ENCODE results near the gene GPN1. TPM values are rescaled to one million over a fixed set of nuclear protein-coding genes. Genes with fewer than 3 reads are reported as not detected.
A peak's percentile ranks its signal among the peaks of the same experiment; 100 is the strongest.

Gene GPN1
- total and polyA plus RNA-seq, 2 of the 8 experiments (the other 6 are each of a cell fraction or from before 2014, with no cell fraction given) = 38.7 to 43.5 TPM

- DNase-seq (ENCODE audit: low read depth in 1 of 2, low spot score in 2 of 2) (no peak), FAIRE-seq (no peak)
- no peak overlapping the region for H2BK15ac ChIP-seq (ENCODE audit: low read length)
- 0 out of 2 replicates have a peak, but pooled peaks cover 2% of the 10 kb centered on the region for H3K79me1 ChIP-seq (ENCODE audit: low read depth, low read length)
- TF ChIP-seq SIRT6 (IDR thresholded peaks at IDR 0.05; ENCODE audit: low read length) (no peak), RBBP5 (IDR thresholded peaks at IDR 0.05; ENCODE audit: borderline replicate concordance, low read depth, low read length) (no peak), FOSL1 (IDR thresholded peaks at IDR 0.05; ENCODE audit: insufficient read depth, low read depth, low read length) (no peak), SRF (IDR thresholded peaks at IDR 0.05; ENCODE audit: low read depth, low read length) (no peak), TCF12 (IDR thresholded peaks at IDR 0.05; ENCODE audit: low read depth, low read length) (no peak), RXRA (IDR thresholded peaks at IDR 0.05; ENCODE audit: insufficient read depth, low read depth, low read length) (no peak), HDAC6 (IDR thresholded peaks at IDR 0.05; ENCODE audit: low read depth, low read length) (no peak)
- H3K14ac ChIP-seq (ENCODE audit: insufficient read length) = no peak overlapping the region
- peaks cover 22 to 55% of the 10 kb centered on the region in 2 experiments for H3K79me2 ChIP-seq (ENCODE audit: control insufficient read depth in 1 of 2, insufficient read depth in 2 of 2, low read length in 2 of 2)
- H3K4me3 ChIP-seq (ENCODE audit: extremely low read depth in 1 of 4, insufficient read depth in 2 of 4, low read depth in 3 of 4, low read length in 4 of 4) = peak overlapping the region; percentile 68 to 92 (median 82)
- no peak overlapping the region for H2BK12ac ChIP-seq (ENCODE audit: low read depth, low read length)
- H3K4me2 ChIP-seq (ENCODE audit: insufficient read depth in 1 of 2, low read depth in 2 of 2, low read length in 2 of 2) = peak overlapping the region; percentile 85 to 88
- peak overlapping the region; percentile 13; the same call in 1 of the 2 replicates for H3K27ac ChIP-seq (ENCODE audit: low read depth, low read length)
- H4K20me1 ChIP-seq (replicated peaks in 1 of 2; ENCODE audit: control insufficient read depth in 1 of 2, insufficient read depth in 2 of 2, low read length in 2 of 2) = peaks cover 3% of the 10 kb centered on the region in 2 experiments
- H3K27me3 ChIP-seq (replicated peaks in 1 of 4; ENCODE audit: control insufficient read depth in 3 of 4, extremely low read depth in 1 of 4, insufficient read depth in 3 of 4, low read length in 3 of 4) = peaks cover 0 to 3% (median 0%) of the 10 kb centered on the region in 4 experiments; a peak in 4 of 7 replicates
- H2BK5ac ChIP-seq (ENCODE audit: low read depth, low read length) = no peak overlapping the region
- CTCF ChIA-PET (ENCODE audit: partially characterized antibody) = no interaction called here
- no peak overlapping the region for H3K18ac ChIP-seq (ENCODE audit: extremely low read depth, low read length)
- no peak overlapping the region for H4K5ac ChIP-seq (ENCODE audit: insufficient read length, low read depth, low read length)
- WGBS, 2 experiments (ENCODE audit: extremely low coverage in 1 of 2, insufficient coverage in 1 of 2, insufficient read length in 1 of 2, insufficient replicate concordance in 2 of 2, low coverage in 1 of 2, low lambda C conversion rate in 2 of 2, missing lambda C conversion rate in 1 of 2) = 47% methylated on average over 12 of the region's 12 CpGs; no CpG with 5 or more reads in 1 of the 2 experiments
- no peaks in the 10 kb centered on the region for H3K36me3 ChIP-seq (ENCODE audit: control insufficient read depth in 2 of 4, insufficient read depth in 4 of 4, low read length in 3 of 4)
- H3K23ac ChIP-seq (ENCODE audit: insufficient read length) = no peak overlapping the region
- H2BK20ac ChIP-seq (ENCODE audit: low read length) = no peak overlapping the region
- no peak overlapping the region for H4K91ac ChIP-seq (replicated peaks; ENCODE audit: insufficient read length, low read length)
- H4K8ac ChIP-seq (ENCODE audit: extremely low read depth, insufficient read depth, low read length) = no peak overlapping the region
- POLR2A ChIA-PET (ENCODE audit: partially characterized antibody) = interaction anchor here (0.7 to 2.2 kb wide), 3 partner anchors 12 to 203 kb away, joined by 3 to 12 read pairs (median 5); partner anchors contain the start of genes CCDC121, GPN1 and ZNF513
- H3K23me2 ChIP-seq (ENCODE audit: low read depth, low read length) = peaks cover 5% of the 10 kb centered on the region; the same call in 1 of the 2 replicates
- no peak overlapping the region for H2BK120ac ChIP-seq (replicated peaks; ENCODE audit: low read depth, low read length)
- no peak overlapping the region for H2AK5ac ChIP-seq (ENCODE audit: low read depth, low read length)
- H3K9me3 ChIP-seq (ENCODE audit: insufficient read depth in 2 of 2, low read depth in 1 of 2, low read length in 1 of 2) = 0 out of 4 replicates have a peak, but pooled peaks cover 3 to 11% of the 10 kb centered on the region in 2 experiments
- H3K4me1 ChIP-seq (replicated peaks in 1 of 4; ENCODE audit: control insufficient read depth in 3 of 4, insufficient read depth in 4 of 4, low read length in 3 of 4) = no peaks in the 10 kb centered on the region; a peak in 2 of 7 replicates
- peak overlapping the region; percentile 9; the same call in 1 of the 2 replicates for H2AFZ ChIP-seq (ENCODE audit: low read length)
- H3K4ac ChIP-seq (replicated peaks; ENCODE audit: insufficient read length, low read depth, low read length) = no peak overlapping the region
- H3K56ac ChIP-seq (replicated peaks; ENCODE audit: insufficient read length, low read depth, low read length) = no peak overlapping the region
- H3K9ac ChIP-seq (replicated peaks in 1 of 4; ENCODE audit: extremely low read depth in 1 of 4, low read depth in 3 of 4, low read length in 3 of 4) = peak overlapping the region; percentile 40 to 85 (median 62); a peak in 6 of 7 replicates
Measured at GRCh38 chr2:27583390-27583915, 45.4 kb upstream of the GPN1 start.
